Gastrocnemius medialis (tissue), 4 donors: ENCODE measurements around the gene NYAP1. TPM values are rescaled to one million over a fixed set of nuclear protein-coding genes. Genes with fewer than 3 reads are reported as not detected.
"Not testable (repeated sequence)": the region's sequence is repeated elsewhere in the genome, so short reads cannot be mapped to it uniquely, and the experiment has no call there.

ENCODE experiments used
- ATAC-seq, 2 donors: fragments of 150-250 bp; one replicate each; pipeline ENCODE4 v1.9.1; 2016
- DNase-seq, 2 donors: peaks; one replicate each; pipeline ENCODE4 v3.0.0-alpha.2; 2019
- H3K27ac ChIP-seq, 4 donors: fragments of 200-600 bp; sonication (generic); 1 replicate in 1 of 4; 2 replicates in 3 of 4; pipeline ENCODE4 v1.5.1; 2016 to 2018; ENCODE audit warnings: mild to moderate bottlenecking in 2 of 4, moderate library complexity in 1 of 4
- H3K27me3 ChIP-seq, 3 donors: fragments of 200-600 bp; sonication (generic) in 2 of 3; 1 replicate in 1 of 3; 2 replicates in 2 of 3; pipeline versions ENCODE4 v1.5.1 to v1.6.0; 2016 to 2019; ENCODE audit warnings: mild to moderate bottlenecking in 1 of 3, moderate library complexity in 1 of 3
- H3K36me3 ChIP-seq, 2 donors: fragments of 200-600 bp; sonication (generic) in 1 of 2; one replicate each; pipeline ENCODE4 v1.5.1; 2017 to 2018
- H3K4me1 ChIP-seq, 2 donors: fragments of 200-600 bp; sonication (generic) in 1 of 2; one replicate each; pipeline ENCODE4 v1.5.1; 2016 to 2017; ENCODE audit warnings: mild to moderate bottlenecking in 2 of 2
- H3K4me3 ChIP-seq, 4 donors: fragments of 200-600 bp; sonication (generic) in 3 of 4; 1 replicate in 1 of 4; 2 replicates in 3 of 4; pipeline ENCODE4 v1.5.1; 2016 to 2019; ENCODE audit warnings: mild to moderate bottlenecking in 2 of 4
- H3K9me3 ChIP-seq, 3 donors: fragments of 200-600 bp; sonication (generic) in 2 of 3; 1 replicate in 1 of 3; 2 replicates in 2 of 3; pipeline ENCODE4 v1.5.1; 2016 to 2019
- CTCF ChIP-seq, 5 experiments: fragments of 450-650 bp in 3 of 5; fragments of 200-600 bp in 2 of 5; sonication (generic) in 2 of 5; IDR thresholded peaks in 4 of 5; conservative IDR thresholded peaks in 1 of 5; 1 replicate in 4 of 5; 2 replicates in 1 of 5; pipeline ENCODE4 v1.5.1; 2016 to 2019; ENCODE audit warnings: antibody characterized with exemption in 5 of 5, mild to moderate bottlenecking in 3 of 5, moderate library complexity in 3 of 5
- POLR2A ChIP-seq, 2 donors: fragments of 450-650 bp; IDR thresholded peaks; one replicate each; pipeline ENCODE4 v1.6.1; 2017; ENCODE audit warnings: antibody characterized with exemption in 2 of 2, mild to moderate bottlenecking in 2 of 2, moderate library complexity in 2 of 2
- in situ Hi-C, 4 donors: fragments of 200-750 bp; cut with MboI; loops; one replicate each; pipeline versions ENCODE4 v1.15.0 to v1.8.0; 2017; ENCODE audit warnings: low sequenced_read_pairs in 4 of 4
- intact Hi-C: fragments of 100-400 bp; cut with DNase I; formaldehyde crosslinking; loops from one replicate; pipeline ENCODE4 v1.15.1; 2023; ENCODE audit warnings: low total_unique reads
- total RNA-seq, 4 donors: library from RNA; depleted of rRNA; stranded (reverse); fragments of >200 nt; gene quantifications; one replicate each; pipeline versions ENCODE4 v1.1.0 to v1.2.3, GENCODE V29; 2016

NYAP1 gene
- total RNA-seq, 4 donors from 2014 or later, result 0.29 TPM; not detected in 3

GRCh38 chr7:100492738-100493475, 9.2 kb downstream of the NYAP1 start:
- Histone ChIP-seq H3K36me3 (no peaks in the 10 kb centered on the region), H3K27me3 (peaks cover 0 to 15% (median 0%) of the 10 kb centered on the region in 3 donors), H3K4me1 (no peaks in the 10 kb centered on the region), H3K4me3 (peak overlapping the region in 3 of 4 donors; percentile 38 to 56 (median 52)), H3K27ac (no peak overlapping the region), H3K9me3 (no peaks in the 10 kb centered on the region)
- in situ Hi-C loops, result no loop called here
- ATAC-seq (no peak), DNase-seq (no peak)
- intact Hi-C loops, result no loop called here
- no peak for TF ChIP-seq POLR2A (IDR thresholded peaks at IDR 0.05)
- TF ChIP-seq CTCF (IDR thresholded peaks at IDR 0.05 in 4 of 5, conservative IDR thresholded peaks at IDR 0.05 in 1 of 5), result no peak

GRCh38 chr7:100493476-100494264, 9.9 kb downstream of the NYAP1 start:
- Histone ChIP-seq H3K27me3 (peaks cover 0 to 15% (median 0%) of the 10 kb centered on the region in 3 donors), H3K4me3 (peak overlapping the region; percentile 22 to 56 (median 45)), H3K9me3 (no peaks in the 10 kb centered on the region), H3K36me3 (no peaks in the 10 kb centered on the region), H3K4me1 (no peaks in the 10 kb centered on the region), H3K27ac (no peak overlapping the region)
- intact Hi-C loops (no loop called here), in situ Hi-C loops (no loop called here)
- ATAC-seq (no peak), DNase-seq (no peak)
- no peak for TF ChIP-seq CTCF (IDR thresholded peaks at IDR 0.05 in 4 of 5, conservative IDR thresholded peaks at IDR 0.05 in 1 of 5)
- TF ChIP-seq POLR2A (IDR thresholded peaks at IDR 0.05), result no peak

GRCh38 chr7:100496509-100496908, 12.8 kb downstream of the NYAP1 start:
- in situ Hi-C loops (no loop called here), intact Hi-C loops (no loop called here)
- ATAC-seq (no peak), DNase-seq (no peak)
- Histone ChIP-seq H3K27ac (no peak overlapping the region), H3K36me3 (no peaks in the 10 kb centered on the region), H3K4me3 (no peak overlapping the region), H3K4me1 (no peaks in the 10 kb centered on the region), H3K27me3 (peaks cover 0 to 15% (median 0%) of the 10 kb centered on the region in 3 donors), H3K9me3 (no peaks in the 10 kb centered on the region)
- TF ChIP-seq POLR2A (IDR thresholded peaks at IDR 0.05), result no peak
- TF ChIP-seq CTCF (IDR thresholded peaks at IDR 0.05 in 4 of 5, conservative IDR thresholded peaks at IDR 0.05 in 1 of 5), result no peak

- DNase-seq, H3K4me1 ChIP-seq, H3K9me3 ChIP-seq, in situ Hi-C loops, H3K27me3 ChIP-seq, intact Hi-C loops, H3K4me3 ChIP-seq, H3K36me3 ChIP-seq, ATAC-seq, H3K27ac ChIP-seq: not testable (repeated sequence)
Observed at GRCh38 chr7:100500743-100501142, 17.0 kb downstream of the NYAP1 start.

DNA sequence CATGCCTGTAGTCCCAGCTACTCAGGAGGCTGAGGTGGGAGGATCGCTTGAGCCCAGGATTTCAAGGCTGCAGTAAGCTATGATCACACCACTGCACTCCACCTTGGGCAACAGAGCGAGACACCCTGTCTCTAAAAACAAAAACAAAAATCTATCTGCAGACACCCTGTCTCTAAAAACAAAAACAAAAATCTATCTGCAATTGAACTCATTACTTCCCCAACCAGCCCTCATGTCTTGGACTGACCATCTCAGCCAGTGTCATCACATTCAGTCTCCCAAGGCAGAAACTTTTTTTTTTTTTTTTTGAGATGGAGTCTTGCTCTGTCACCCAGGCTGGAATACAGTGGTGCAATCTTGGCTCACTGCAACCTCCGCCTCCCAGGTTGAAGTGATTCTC, 20.3 kb downstream of the NYAP1 start:
- H3K27me3 ChIP-seq, H3K36me3 ChIP-seq, intact Hi-C loops, H3K4me3 ChIP-seq, ATAC-seq, H3K27ac ChIP-seq, DNase-seq, H3K4me1 ChIP-seq, H3K9me3 ChIP-seq, in situ Hi-C loops: not testable (repeated sequence)
